GM19239 (cell line): ENCODE results near the gene HOOK1.
"Not testable (repeated sequence)": the region's sequence is repeated elsewhere in the genome, so short reads cannot be mapped to it uniquely, and the experiment has no call there.

Experiments
- DNase-seq: peaks from one replicate; pipeline ENCODE4 v3.0.0; 2011; ENCODE audit warnings: low spot score; ENCODE audit not compliant: insufficient read length
- FAIRE-seq: peaks from 2 replicates; lab custom pipeline; 2011; peaks lifted over from hg19 to GRCh38; lab: Jason Lieb, UNC

HOOK1 gene

GRCh38 chr1:59879996-59880505, 65.3 kb downstream of the HOOK1 start:
- no peak for DNase-seq

DNA sequence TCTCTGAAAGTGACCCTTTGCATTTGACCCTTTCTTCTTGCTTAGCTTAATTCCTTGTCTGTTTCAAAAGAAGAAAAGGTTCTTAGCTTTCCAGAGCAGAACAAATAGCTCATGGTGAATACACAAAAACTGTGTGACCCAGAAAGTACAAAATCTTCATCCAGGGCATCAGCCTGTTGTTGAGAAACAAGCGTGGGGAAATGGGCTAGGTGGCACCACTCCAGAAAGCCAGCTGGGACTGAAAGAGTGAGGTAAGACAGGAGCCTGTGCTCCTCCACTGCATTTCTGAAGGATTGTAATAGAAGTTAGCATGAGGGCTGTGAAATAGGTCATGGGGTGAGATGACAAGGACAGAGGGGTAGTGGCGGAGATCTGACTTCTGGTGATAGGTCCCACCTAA, 66.0 kb downstream of the HOOK1 start:
- DNase-seq (no peak), FAIRE-seq (no peak)

More at GRCh38 chr1:59879996-59880505, 65.3 kb downstream of the HOOK1 start:
- FAIRE-seq, result no peak

GRCh38 chr1:59885160-59885832, 70.5 kb downstream of the HOOK1 start:
- FAIRE-seq (no peak), DNase-seq (no peak)

DNA sequence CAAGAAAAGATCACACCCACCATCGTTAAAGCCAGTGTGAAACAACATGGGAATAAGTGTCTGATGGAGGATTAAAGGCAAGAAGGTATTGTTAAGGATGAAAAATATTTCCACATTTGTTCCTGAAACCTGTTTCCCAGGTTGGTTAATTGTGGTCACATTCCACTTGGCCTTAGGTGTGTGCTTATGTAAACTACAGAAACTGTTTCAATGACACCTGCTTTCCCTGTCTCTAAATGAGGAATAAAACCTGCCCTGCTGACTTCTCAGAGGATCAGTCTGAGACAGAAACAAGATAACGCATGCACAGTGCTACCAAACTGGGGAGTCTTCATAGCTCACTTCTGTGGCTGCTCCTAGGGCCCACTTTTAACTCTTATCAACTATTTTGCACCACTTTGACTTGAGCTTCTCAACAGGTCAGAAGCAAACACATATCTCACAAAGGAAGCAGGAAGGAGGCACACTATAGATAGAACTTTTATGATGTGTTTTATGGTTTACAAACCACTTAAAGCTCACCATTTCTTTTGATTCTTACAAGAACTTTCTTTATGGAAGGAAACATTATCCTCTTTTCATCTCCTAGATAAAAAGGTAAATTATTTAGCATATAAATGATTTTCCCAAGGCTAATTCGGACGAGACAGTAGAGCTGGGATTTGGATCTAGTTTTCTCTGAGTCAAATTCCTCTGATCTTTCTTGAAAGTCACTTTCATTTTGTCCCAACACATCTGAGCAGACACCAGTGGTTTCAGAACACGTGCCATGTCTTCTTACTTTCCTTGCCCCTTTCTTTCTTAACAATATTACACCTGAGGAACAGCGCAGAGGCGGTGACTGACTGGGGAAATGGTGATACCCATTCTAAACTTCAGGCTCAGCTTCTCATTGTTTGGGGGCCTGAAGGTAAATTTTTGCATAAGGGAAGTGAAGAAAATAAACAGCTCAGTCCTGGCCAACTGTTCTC, 78.4 kb downstream of the HOOK1 start:
- no peak for FAIRE-seq
- DNase-seq, result no peak

- no peak for FAIRE-seq
- DNase-seq, result no peak
These were observed 82.4 kb downstream of the HOOK1 start for GRCh38 chr1:59897165-59897564.

GRCh38 chr1:59898927-59899326, 84.2 kb downstream of the HOOK1 start:
- DNase-seq (no peak), FAIRE-seq (no peak)

DNA sequence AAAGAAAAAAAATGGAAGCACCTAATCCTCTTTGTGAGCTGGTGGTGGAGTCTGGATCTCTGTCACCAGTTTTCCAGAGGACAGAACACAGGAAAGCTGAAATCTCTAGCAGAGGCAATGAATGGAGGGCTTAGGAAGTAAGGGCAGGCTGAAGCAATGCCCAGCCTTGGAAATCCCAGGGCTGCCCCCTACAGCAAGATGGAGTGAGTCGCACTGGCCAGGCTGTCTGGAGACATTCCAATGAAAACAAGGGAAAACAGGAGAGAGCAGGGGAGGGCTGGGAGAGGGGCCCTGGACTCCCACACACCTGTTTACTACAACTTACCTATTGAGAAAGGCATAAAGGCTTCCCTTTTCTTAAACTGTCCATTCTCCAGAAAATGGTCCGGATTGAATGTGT, 85.9 kb downstream of the HOOK1 start:
- no peak for FAIRE-seq
- no peak for DNase-seq

DNA sequence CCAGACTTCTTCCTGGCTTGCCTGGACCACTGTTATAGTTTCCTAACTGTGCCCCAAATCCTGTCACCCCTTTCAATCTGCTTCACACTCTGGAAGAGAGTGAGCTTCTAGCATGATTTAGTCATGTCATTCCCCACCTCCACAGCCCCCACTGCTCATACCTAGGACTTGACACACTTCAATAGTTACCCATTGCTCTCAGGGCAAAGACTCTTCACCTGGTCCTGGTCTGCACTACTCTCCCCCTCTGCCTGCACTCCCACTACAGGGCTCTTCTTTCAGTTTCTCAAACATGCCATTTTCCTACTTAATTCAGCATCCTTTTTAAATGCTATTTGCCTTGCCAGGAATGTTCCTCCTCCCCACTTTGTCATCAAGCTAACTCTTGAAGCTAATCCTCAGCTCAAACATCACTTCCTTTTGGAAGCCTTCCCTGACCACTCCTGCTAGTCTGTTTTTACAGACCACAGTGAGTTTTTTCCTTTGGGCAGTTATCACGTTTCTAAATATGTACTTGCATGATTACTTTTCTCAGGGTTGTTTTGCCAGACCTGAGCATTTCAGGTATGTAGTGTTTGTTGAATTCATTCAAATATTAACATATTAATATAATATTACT, 87.1 kb downstream of the HOOK1 start:
- no peak for DNase-seq
- no peak for FAIRE-seq

GRCh38 chr1:59903141-59903754, 88.5 kb downstream of the HOOK1 start:
- DNase-seq (peak; percentile 29), FAIRE-seq (peak; percentile 69)

DNA sequence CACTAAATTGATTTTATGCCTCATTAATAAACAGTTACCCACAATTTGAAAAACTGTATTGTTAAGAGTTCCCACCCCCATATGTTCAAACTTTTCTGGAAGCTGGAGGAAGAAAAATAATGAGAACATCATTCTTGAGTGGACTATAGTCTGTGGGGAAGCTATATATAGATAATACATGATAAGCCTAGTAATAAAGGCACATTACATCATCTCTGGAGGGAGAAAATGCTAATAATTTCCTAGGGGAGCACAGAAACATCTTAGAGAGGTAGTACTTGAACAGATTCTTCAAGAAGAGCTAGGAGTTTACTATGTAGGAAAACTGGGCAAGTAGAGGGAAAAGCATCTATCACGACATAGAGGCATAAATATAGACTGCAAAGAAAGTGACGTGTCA, 92.2 kb downstream of the HOOK1 start:
- no peak for DNase-seq
- no peak for FAIRE-seq

GRCh38 chr1:59908084-59908483, 93.3 kb downstream of the HOOK1 start:
- FAIRE-seq (no peak), DNase-seq (no peak)

- no peak for DNase-seq
- FAIRE-seq, result no peak
These were observed 93.9 kb downstream of the HOOK1 start for GRCh38 chr1:59908682-59909081.

DNA sequence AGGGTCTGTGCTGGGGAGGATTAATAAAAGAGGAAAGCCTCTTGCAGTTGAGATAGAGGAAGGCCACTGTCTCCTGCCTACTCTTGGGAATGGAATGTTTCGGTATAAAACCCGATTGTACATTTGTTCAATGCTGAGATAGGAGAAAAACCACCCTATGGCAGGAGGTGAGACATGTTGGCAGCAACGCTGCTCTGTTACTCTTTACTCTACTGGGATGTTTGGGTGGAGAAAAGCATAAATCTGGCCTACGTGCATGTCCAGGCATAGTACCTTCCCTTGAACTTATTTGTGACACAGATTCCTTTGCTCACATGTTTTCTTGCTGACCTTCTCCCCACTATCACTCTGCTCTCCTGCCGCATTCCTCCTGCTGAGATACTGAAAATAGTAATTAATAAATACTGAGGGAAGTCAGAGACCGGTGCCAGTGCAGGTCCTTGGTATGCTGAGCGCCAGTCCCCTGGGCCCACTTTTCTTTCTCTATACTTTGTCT, 100.1 kb downstream of the HOOK1 start:
- FAIRE-seq, DNase-seq: not testable (repeated sequence)

- no peak for DNase-seq
- FAIRE-seq, result no peak
These were observed 100.8 kb downstream of the HOOK1 start for GRCh38 chr1:59915516-59915915.

DNA sequence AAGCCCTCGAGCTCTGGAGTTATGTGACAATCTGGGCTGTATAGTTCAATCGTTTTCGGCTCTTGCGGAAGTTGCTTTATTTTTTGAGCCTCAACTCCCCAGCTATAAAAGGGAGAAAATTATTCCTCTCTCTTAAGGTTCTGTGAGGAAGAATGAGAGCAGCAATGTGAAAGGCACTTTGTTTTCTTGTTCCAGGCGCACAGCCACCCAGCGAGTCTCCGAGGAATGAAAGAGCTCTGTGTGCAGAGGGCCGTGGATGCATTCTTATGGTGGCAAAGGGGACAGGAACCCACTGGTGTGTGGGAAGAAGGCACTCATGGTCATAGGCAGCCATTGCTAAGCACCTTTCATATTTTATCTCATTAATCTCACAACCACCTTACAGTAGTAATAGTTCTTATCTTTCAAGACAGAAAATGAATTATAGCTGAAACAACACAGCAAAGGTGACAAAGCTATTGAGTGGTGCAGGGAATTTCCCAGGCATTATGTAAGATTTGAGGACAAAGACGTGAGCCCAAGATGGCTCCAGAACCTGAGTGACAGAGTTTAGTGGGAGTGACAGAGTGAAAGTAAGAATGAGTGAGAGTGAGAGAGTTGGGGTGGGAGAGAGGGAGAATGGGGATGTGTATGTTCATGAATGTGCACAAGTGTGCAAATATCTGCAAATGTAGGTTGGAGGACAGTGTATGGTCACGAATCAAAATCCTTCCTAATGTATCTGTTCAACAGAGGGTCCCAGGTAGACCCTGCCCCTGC, 102.5 kb downstream of the HOOK1 start:
- FAIRE-seq, result no peak
- DNase-seq, result no peak

- DNase-seq (no peak), FAIRE-seq (no peak)
These were observed 103.0 kb downstream of the HOOK1 start for GRCh38 chr1:59917785-59918180.

GRCh38 chr1:59919746-59920145, 105.0 kb downstream of the HOOK1 start:
- FAIRE-seq (no peak), DNase-seq (no peak)

DNA sequence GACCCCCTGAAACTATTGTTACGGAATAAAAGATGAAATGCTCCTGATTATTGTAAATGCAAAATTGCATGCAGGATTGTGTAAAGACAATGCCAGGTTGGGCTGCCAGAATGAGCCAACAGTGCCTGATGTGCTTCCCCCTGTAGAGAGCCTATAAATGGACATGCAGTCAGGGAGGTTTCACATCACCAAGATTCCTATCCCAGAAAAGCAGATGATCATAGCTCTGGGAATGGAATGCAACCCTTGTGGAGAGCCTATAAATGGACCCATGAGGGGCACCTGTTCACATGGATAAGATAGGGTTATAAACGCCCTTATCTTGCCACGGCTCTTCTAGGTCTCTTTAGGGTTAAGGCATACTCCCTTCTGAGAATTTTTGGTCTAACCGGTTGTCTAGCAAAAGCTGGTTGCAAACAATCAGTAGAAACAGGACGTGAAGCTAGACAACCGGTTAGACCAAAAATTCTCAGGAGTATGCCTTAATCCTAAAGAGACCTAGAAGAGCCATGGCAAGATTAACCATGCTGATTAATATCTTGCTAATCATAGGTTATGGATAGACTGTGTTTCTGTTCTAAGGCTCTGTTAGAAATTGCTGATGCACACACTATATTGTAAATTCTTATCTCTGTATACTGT, 106.6 kb downstream of the HOOK1 start:
- not testable (repeated sequence) for DNase-seq, FAIRE-seq

- no peak for DNase-seq
- no peak for FAIRE-seq
These were observed 109.9 kb downstream of the HOOK1 start for GRCh38 chr1:59924653-59925052.
